ENCODE measurements around the gene CD244.

The CD244 gene

GRCh38 chr1:160905617-160905989 is 42.9 kb upstream of the CD244 start:
- TF ChIP-seq REST (IDR thresholded peaks at IDR 0.05; ENCODE audit: low read depth) (no peak), FOXM1 (IDR thresholded peaks at IDR 0.05; ENCODE audit: borderline replicate concordance, low read depth) (no peak), RAD21 (IDR thresholded peaks at IDR 0.05; ENCODE audit: low read depth) (no peak), MAX (IDR thresholded peaks at IDR 0.05) (no peak), EP300 (IDR thresholded peaks at IDR 0.05; ENCODE audit: borderline replicate concordance) (no peak), EGR1 (IDR thresholded peaks at IDR 0.05) (no peak), TAF1 (IDR thresholded peaks at IDR 0.05; ENCODE audit: low read depth) (no peak), CREB1 (IDR thresholded peaks at IDR 0.05; ENCODE audit: low read depth) (no peak), TCF12 (IDR thresholded peaks at IDR 0.05; ENCODE audit: low read depth) (no peak), ZBTB7A (IDR thresholded peaks at IDR 0.05; ENCODE audit: low read depth) (no peak), TEAD4 (IDR thresholded peaks at IDR 0.05) (no peak), CEBPB (IDR thresholded peaks at IDR 0.05) (no peak), YY1 (IDR thresholded peaks at IDR 0.05; ENCODE audit: low read depth) (no peak), NFIC (IDR thresholded peaks at IDR 0.05) (no peak), USF1 (IDR thresholded peaks at IDR 0.05) (no peak)

GRCh38 chr1:160904783-160905616 is 42.3 kb upstream of the CD244 start:
- TF ChIP-seq CREB1 (IDR thresholded peaks at IDR 0.05; ENCODE audit: low read depth) (no peak), MAX (IDR thresholded peaks at IDR 0.05) (no peak), EP300 (IDR thresholded peaks at IDR 0.05; ENCODE audit: borderline replicate concordance) (no peak), RAD21 (IDR thresholded peaks at IDR 0.05; ENCODE audit: low read depth) (no peak), ZBTB7A (IDR thresholded peaks at IDR 0.05; ENCODE audit: low read depth) (no peak), TAF1 (IDR thresholded peaks at IDR 0.05; ENCODE audit: low read depth) (no peak), USF1 (IDR thresholded peaks at IDR 0.05) (no peak), TCF12 (IDR thresholded peaks at IDR 0.05; ENCODE audit: low read depth) (no peak), TEAD4 (IDR thresholded peaks at IDR 0.05) (no peak), REST (IDR thresholded peaks at IDR 0.05; ENCODE audit: low read depth) (no peak), YY1 (IDR thresholded peaks at IDR 0.05; ENCODE audit: low read depth) (no peak), CEBPB (IDR thresholded peaks at IDR 0.05) (no peak), NFIC (IDR thresholded peaks at IDR 0.05) (no peak), FOXM1 (IDR thresholded peaks at IDR 0.05; ENCODE audit: borderline replicate concordance, low read depth) (no peak), EGR1 (IDR thresholded peaks at IDR 0.05) (no peak)

GRCh38 chr1:160901768-160902167 is 39.1 kb upstream of the CD244 start:
- TF ChIP-seq NFIC (IDR thresholded peaks at IDR 0.05) = no peak
- no peak for TF ChIP-seq EGR1 (IDR thresholded peaks at IDR 0.05)
- no peak for TF ChIP-seq FOXM1 (IDR thresholded peaks at IDR 0.05; ENCODE audit: borderline replicate concordance, low read depth)
- TF ChIP-seq YY1 (IDR thresholded peaks at IDR 0.05; ENCODE audit: low read depth) = no peak
- no peak for TF ChIP-seq USF1 (IDR thresholded peaks at IDR 0.05)
- no peak for TF ChIP-seq MAX (IDR thresholded peaks at IDR 0.05)
- TF ChIP-seq TCF12 (IDR thresholded peaks at IDR 0.05; ENCODE audit: low read depth) = no peak
- no peak for TF ChIP-seq TAF1 (IDR thresholded peaks at IDR 0.05; ENCODE audit: low read depth)
- no peak for TF ChIP-seq REST (IDR thresholded peaks at IDR 0.05; ENCODE audit: low read depth)
- no peak for TF ChIP-seq RAD21 (IDR thresholded peaks at IDR 0.05; ENCODE audit: low read depth)
- TF ChIP-seq TEAD4 (IDR thresholded peaks at IDR 0.05) = no peak
